Vagina (tissue), 2 donors: ENCODE data around the gene CPT2.

ENCODE experiments used
- POLR2A ChIP-seq, 2 donors: fragments of 450-650 bp; IDR thresholded peaks; one replicate each; pipeline ENCODE4 v1.6.1; 2017; ENCODE audit warnings: antibody characterized with exemption in 2 of 2, mild to moderate bottlenecking in 2 of 2, moderate library complexity in 2 of 2
- POLR2AphosphoS5 ChIP-seq, 2 donors: sonication (generic); formaldehyde crosslinking; IDR thresholded peaks; one replicate each; pipeline ENCODE4 v1.9.0; 2017; ENCODE audit warnings: antibody characterized with exemption in 2 of 2, mild to moderate bottlenecking in 2 of 2, low read depth in 1 of 2; ENCODE audit not compliant: insufficient read depth in 1 of 2
- TF ChIP-seq, protein P1 (sequence below), 3 experiments: fragments of 450-650 bp in 2 of 3; fragments of 200-600 bp in 1 of 3; sonication (generic) in 1 of 3; IDR thresholded peaks; one replicate each; pipeline ENCODE4 v1.5.1; 2017 to 2019; ENCODE audit warnings: antibody characterized with exemption in 3 of 3, mild to moderate bottlenecking in 2 of 3, moderate library complexity in 2 of 3

DNA sequence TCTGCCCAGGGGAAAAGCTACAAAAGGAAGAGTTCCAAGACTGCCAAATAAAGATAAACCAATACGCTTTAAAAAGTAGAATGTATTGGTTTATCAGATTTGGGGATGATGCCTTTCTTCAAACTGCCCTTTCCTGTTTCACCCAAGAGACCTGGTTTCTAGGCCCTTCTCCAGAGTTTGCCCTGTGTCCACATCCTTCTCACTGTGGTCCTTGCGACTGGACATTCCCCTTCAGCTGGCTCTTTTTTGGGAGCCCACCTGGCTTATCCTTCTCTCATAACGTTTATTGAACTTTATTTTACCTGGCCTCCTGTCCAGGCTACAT, 24.3 kb downstream of the CPT2 start:
- no peak for TF ChIP-seq POLR2A (IDR thresholded peaks at IDR 0.05)
- TF ChIP-seq, protein P1, sequence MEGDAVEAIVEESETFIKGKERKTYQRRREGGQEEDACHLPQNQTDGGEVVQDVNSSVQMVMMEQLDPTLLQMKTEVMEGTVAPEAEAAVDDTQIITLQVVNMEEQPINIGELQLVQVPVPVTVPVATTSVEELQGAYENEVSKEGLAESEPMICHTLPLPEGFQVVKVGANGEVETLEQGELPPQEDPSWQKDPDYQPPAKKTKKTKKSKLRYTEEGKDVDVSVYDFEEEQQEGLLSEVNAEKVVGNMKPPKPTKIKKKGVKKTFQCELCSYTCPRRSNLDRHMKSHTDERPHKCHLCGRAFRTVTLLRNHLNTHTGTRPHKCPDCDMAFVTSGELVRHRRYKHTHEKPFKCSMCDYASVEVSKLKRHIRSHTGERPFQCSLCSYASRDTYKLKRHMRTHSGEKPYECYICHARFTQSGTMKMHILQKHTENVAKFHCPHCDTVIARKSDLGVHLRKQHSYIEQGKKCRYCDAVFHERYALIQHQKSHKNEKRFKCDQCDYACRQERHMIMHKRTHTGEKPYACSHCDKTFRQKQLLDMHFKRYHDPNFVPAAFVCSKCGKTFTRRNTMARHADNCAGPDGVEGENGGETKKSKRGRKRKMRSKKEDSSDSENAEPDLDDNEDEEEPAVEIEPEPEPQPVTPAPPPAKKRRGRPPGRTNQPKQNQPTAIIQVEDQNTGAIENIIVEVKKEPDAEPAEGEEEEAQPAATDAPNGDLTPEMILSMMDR (IDR thresholded peaks at IDR 0.05) = no peak
- no peak for TF ChIP-seq POLR2AphosphoS5 (IDR thresholded peaks at IDR 0.05; ENCODE audit: insufficient read depth in 1 of 2, low read depth in 1 of 2)
